ENCODE measurements around the gene CERCAM. TPM values are rescaled to one million over a fixed set of nuclear protein-coding genes. Genes with fewer than 3 reads are reported as not detected.
A peak's percentile ranks its signal among the peaks of the same experiment; 100 is the strongest.

The CERCAM gene
- polyA plus RNA-seq, 1 donor (not counting 4 experiments of a cell fraction or from before 2014, with no cell fraction given): 15.9 TPM

DNA sequence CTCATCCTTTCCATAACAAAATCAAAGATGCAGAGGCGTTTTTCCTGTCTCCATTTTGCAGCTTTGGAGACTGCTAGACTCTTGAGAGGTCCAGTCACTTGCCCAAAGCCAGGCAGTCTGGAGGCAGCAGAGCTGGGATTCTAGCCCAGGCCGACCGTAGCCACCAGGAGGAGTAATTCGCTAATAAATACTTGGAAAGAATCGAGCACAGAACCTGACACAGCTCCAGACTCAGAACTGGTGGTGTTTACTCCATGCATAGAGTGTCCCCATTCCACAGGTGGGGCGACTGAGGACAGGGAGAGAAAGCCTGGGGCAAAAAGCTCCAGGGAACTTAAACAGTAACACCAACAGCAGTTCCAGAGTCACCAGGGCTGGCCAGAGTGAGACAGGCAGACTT, 10.7 kb upstream of the CERCAM start:
- FAIRE-seq (no peak), DNase-seq (ENCODE audit: low read depth, low spot score) (no peak)
- Histone ChIP-seq H3K9ac (ENCODE audit: control insufficient read depth, extremely low read depth, insufficient read depth, low read length) (no peak overlapping the region), H3K36me3 (ENCODE audit: control insufficient read depth in 2 of 2, extremely low read depth in 1 of 2, insufficient read depth in 2 of 2, low read length in 2 of 2) (no peaks in the 10 kb centered on the region), H3K9me3 (ENCODE audit: control insufficient read depth, low read depth, low read length) (no peaks in the 10 kb centered on the region), H3K4me2 (ENCODE audit: control insufficient read depth, extremely low read depth, insufficient read depth, low read depth, low read length) (no peak overlapping the region), H3K27me3 (ENCODE audit: control insufficient read depth, extremely low read depth, insufficient read depth, low read length) (peaks cover 27% of the 10 kb centered on the region), H3K4me1 (ENCODE audit: control insufficient read depth, extremely low read depth, insufficient read depth, low read length) (no peaks in the 10 kb centered on the region), H3K9me1 (ENCODE audit: control insufficient read depth, extremely low read depth, insufficient read depth, low read length) (no peaks in the 10 kb centered on the region), H3K4me3 (ENCODE audit: control insufficient read depth in 2 of 3, extremely low read depth in 1 of 3, insufficient read depth in 2 of 3, low read depth in 1 of 3, low read length in 3 of 3) (no peak overlapping the region), H3K27ac (ENCODE audit: control insufficient read depth, insufficient read depth, low read length) (no peak overlapping the region), H4K20me1 (ENCODE audit: control insufficient read depth, extremely low read depth, insufficient read depth, low read length) (no peaks in the 10 kb centered on the region), H2AFZ (ENCODE audit: control insufficient read depth, low read length) (no peak overlapping the region), H3K79me2 (ENCODE audit: control insufficient read depth, insufficient read depth, low read length) (no peaks in the 10 kb centered on the region)
- TF ChIP-seq CTCF (optimal IDR thresholded peaks at IDR 0.05 in 1 of 3, IDR thresholded peaks at IDR 0.05 in 1 of 3, conservative IDR thresholded peaks at IDR 0.05 in 1 of 3; ENCODE audit: extremely low read depth in 1 of 3, insufficient read depth in 2 of 3, low read length in 3 of 3) (peak; percentile 33 to 50 (median 40)), EZH2 (IDR thresholded peaks at IDR 0.05; ENCODE audit: low read length) (no peak)
- dilution Hi-C loops (cut with MboI; ENCODE audit: extremely low pct_ligation_motif_present, low sequenced_read_pairs): no loop called here

- no peaks in the 10 kb centered on the region for H3K36me3 ChIP-seq (ENCODE audit: control insufficient read depth in 2 of 2, extremely low read depth in 1 of 2, insufficient read depth in 2 of 2, low read length in 2 of 2)
These were observed 9.1 kb upstream of the CERCAM start for GRCh38 chr9:128411364-128412119.

More at GRCh38 chr9:128411364-128412119, 9.1 kb upstream of the CERCAM start:
- TF ChIP-seq EZH2 (IDR thresholded peaks at IDR 0.05; ENCODE audit: low read length) (no peak), CTCF (optimal IDR thresholded peaks at IDR 0.05 in 1 of 3, IDR thresholded peaks at IDR 0.05 in 1 of 3, conservative IDR thresholded peaks at IDR 0.05 in 1 of 3; ENCODE audit: extremely low read depth in 1 of 3, insufficient read depth in 2 of 3, low read length in 3 of 3) (no peak)
- FAIRE-seq (no peak), DNase-seq (ENCODE audit: low read depth, low spot score) (no peak)
- Histone ChIP-seq H3K9ac (ENCODE audit: control insufficient read depth, extremely low read depth, insufficient read depth, low read length) (no peak overlapping the region), H3K27me3 (ENCODE audit: control insufficient read depth, extremely low read depth, insufficient read depth, low read length) (peaks cover 27% of the 10 kb centered on the region), H3K9me3 (ENCODE audit: control insufficient read depth, low read depth, low read length) (no peaks in the 10 kb centered on the region), H3K4me2 (ENCODE audit: control insufficient read depth, extremely low read depth, insufficient read depth, low read depth, low read length) (no peak overlapping the region), H3K4me1 (ENCODE audit: control insufficient read depth, extremely low read depth, insufficient read depth, low read length) (peaks cover 4% of the 10 kb centered on the region), H3K27ac (ENCODE audit: control insufficient read depth, insufficient read depth, low read length) (no peak overlapping the region), H3K79me2 (ENCODE audit: control insufficient read depth, insufficient read depth, low read length) (no peaks in the 10 kb centered on the region), H4K20me1 (ENCODE audit: control insufficient read depth, extremely low read depth, insufficient read depth, low read length) (no peaks in the 10 kb centered on the region), H3K4me3 (ENCODE audit: control insufficient read depth in 2 of 3, extremely low read depth in 1 of 3, insufficient read depth in 2 of 3, low read depth in 1 of 3, low read length in 3 of 3) (no peak overlapping the region), H2AFZ (ENCODE audit: control insufficient read depth, low read length) (no peak overlapping the region), H3K9me1 (ENCODE audit: control insufficient read depth, extremely low read depth, insufficient read depth, low read length) (no peaks in the 10 kb centered on the region)
- dilution Hi-C loops (cut with MboI; ENCODE audit: extremely low pct_ligation_motif_present, low sequenced_read_pairs): no loop called here

Measured in keratinocyte (primary cell).